ENCODE data around the gene FAM200C. TPM values are rescaled to one million over a fixed set of nuclear protein-coding genes. Genes with fewer than 3 reads are reported as not detected.

Gene FAM200C
- total RNA-seq, 1 experiment from 2014 or later = 5.4 TPM

- no peak for TF ChIP-seq ERG (CRISPR knock-in tag; IDR thresholded peaks at IDR 0.05)
- no peak for TF ChIP-seq IRF2 (CRISPR knock-in tag; IDR thresholded peaks at IDR 0.05; ENCODE audit: borderline replicate concordance, low read depth)
- no peak for TF ChIP-seq ZNF219 (CRISPR knock-in tag; IDR thresholded peaks at IDR 0.05; ENCODE audit: borderline replicate concordance)
- TF ChIP-seq SMAD3 (CRISPR knock-in tag; IDR thresholded peaks at IDR 0.05; ENCODE audit: borderline replicate concordance) = no peak
- TF ChIP-seq SMAD4 (CRISPR knock-in tag; IDR thresholded peaks at IDR 0.05) = no peak
- TF ChIP-seq NFATC4 (CRISPR knock-in tag; IDR thresholded peaks at IDR 0.05) = no peak
- TF ChIP-seq JUN (CRISPR knock-in tag; IDR thresholded peaks at IDR 0.05) = no peak
- TF ChIP-seq ATF6 (CRISPR knock-in tag; IDR thresholded peaks at IDR 0.05) = no peak
- no peak for TF ChIP-seq JAZF1 (CRISPR knock-in tag; IDR thresholded peaks at IDR 0.05)
- no peak for TF ChIP-seq NR2C2 (CRISPR knock-in tag; IDR thresholded peaks at IDR 0.05)
- TF ChIP-seq GTF2I (CRISPR knock-in tag; conservative IDR thresholded peaks at IDR 0.05) = no peak
- 0 out of 2 replicates have a peak, but pooled peaks have one; percentile 50 for TF ChIP-seq ZNF138 (CRISPR knock-in tag; conservative IDR thresholded peaks at IDR 0.05)
- TF ChIP-seq ZNF425 (CRISPR knock-in tag; conservative IDR thresholded peaks at IDR 0.05) = no peak
- no peak for TF ChIP-seq CREM (CRISPR knock-in tag; IDR thresholded peaks at IDR 0.05)
- TF ChIP-seq ETV6 (CRISPR knock-in tag; IDR thresholded peaks at IDR 0.05) = no peak
- no peak for TF ChIP-seq ATF1 (CRISPR knock-in tag; IDR thresholded peaks at IDR 0.05)
- TF ChIP-seq FOXJ3 (CRISPR knock-in tag; IDR thresholded peaks at IDR 0.05; ENCODE audit: borderline replicate concordance) = no peak
- TF ChIP-seq E2F5 (CRISPR knock-in tag; IDR thresholded peaks at IDR 0.05) = peak; percentile 70; the same call in 1 of the 2 replicates
- no peak for TF ChIP-seq ESRRA (CRISPR knock-in tag; IDR thresholded peaks at IDR 0.05; ENCODE audit: borderline replicate concordance)
- no peak for TF ChIP-seq NR1H2 (CRISPR knock-in tag; IDR thresholded peaks at IDR 0.05)
- no peak for TF ChIP-seq PRRX2 (CRISPR knock-in tag; IDR thresholded peaks at IDR 0.05)
- TF ChIP-seq PREB (CRISPR knock-in tag; IDR thresholded peaks at IDR 0.05; ENCODE audit: borderline replicate concordance) = no peak
- 0 out of 2 replicates have a peak, but pooled peaks have one; percentile 40 for TF ChIP-seq CREB1 (CRISPR knock-in tag; IDR thresholded peaks at IDR 0.05)
- TF ChIP-seq ZMAT4 (CRISPR knock-in tag; IDR thresholded peaks at IDR 0.05) = no peak
- peak; percentile 55; the same call in 1 of the 2 replicates for TF ChIP-seq ZNF281 (CRISPR knock-in tag; IDR thresholded peaks at IDR 0.05)
- no peak for TF ChIP-seq MXD4 (CRISPR knock-in tag; IDR thresholded peaks at IDR 0.05; ENCODE audit: borderline replicate concordance)
These were observed 29.7 kb downstream of the FAM200C start, which contains the start of gene C1QTNF2 (continued) for GRCh38 chr5:160369990-160370712.
